ENCODE measurements around the gene UBR4. TPM values are rescaled to one million over a fixed set of nuclear protein-coding genes. Genes with fewer than 3 reads are reported as not detected.

UBR4 gene
- total and polyA plus RNA-seq, 10 of the 15 experiments (the other 5 are each of a cell fraction or from before 2014, with no cell fraction given): 34.2 to 124 (median 56.2) TPM

DNA sequence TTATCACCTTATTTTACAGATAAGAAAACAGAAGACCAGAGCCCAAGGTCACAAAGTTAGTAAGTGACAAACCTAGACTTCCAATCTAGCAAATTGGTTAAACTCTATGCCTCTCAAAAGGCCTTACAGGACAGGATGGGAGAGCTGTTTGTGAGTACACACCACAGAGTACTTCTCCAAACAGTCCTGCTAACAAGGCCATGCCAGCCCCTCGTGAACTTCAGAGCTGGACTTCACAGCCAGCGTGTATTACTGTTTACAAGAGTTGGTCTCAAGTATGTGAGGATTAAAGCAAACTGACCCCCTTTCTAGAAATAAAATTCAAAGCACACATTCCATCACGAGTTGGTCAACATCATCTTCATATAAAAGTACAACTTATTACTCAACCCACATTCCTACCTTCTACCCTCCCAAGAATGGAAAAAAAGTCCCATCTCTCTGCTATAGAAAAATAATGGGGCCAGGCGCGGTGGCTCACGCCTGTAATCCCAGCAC, 19.8 kb upstream of the UBR4 start:
- H3K4me2 ChIP-seq (ENCODE audit: control insufficient read depth, insufficient read depth): no peak overlapping the region
- in situ Hi-C loops (cut with MboI): no loop called here
- no peak overlapping the region for H3K4me3 ChIP-seq
- no peaks in the 10 kb centered on the region for H3K27me3 ChIP-seq (replicated peaks in 1 of 2; ENCODE audit: control insufficient read depth in 2 of 2, insufficient read depth in 2 of 2, low read length in 1 of 2)
- no peaks in the 10 kb centered on the region for H3K4me1 ChIP-seq (ENCODE audit: control insufficient read depth, insufficient read depth, low read length)
- no peak overlapping the region for H3K9ac ChIP-seq (ENCODE audit: control insufficient read depth, insufficient read depth, low read length)
- H3K9me3 ChIP-seq (replicated peaks; ENCODE audit: control insufficient read depth, insufficient read depth, low read length): no peaks in the 10 kb centered on the region
- H3K79me2 ChIP-seq (ENCODE audit: control insufficient read depth, insufficient read depth, low read length): no peaks in the 10 kb centered on the region
- ChIA-PET SMC1A (ENCODE audit: uncharacterized antibody, unreplicated experiment) (no interaction called here), RAD21 (ENCODE audit: unreplicated experiment) (no interaction called here), CTCF (no interaction called here), POLR2A (interaction anchor here (0.5 kb wide), 1 partner anchor 369 kb away, joined by 3 read pairs; no protein-coding TSS in a partner anchor)
- DNase-seq (ENCODE audit: low read depth, low spot score) (no peak), FAIRE-seq (no peak), ATAC-seq (no peak)
- WGBS (ENCODE audit: insufficient coverage, insufficient replicate concordance, low lambda C conversion rate, missing lambda C conversion rate): 95% methylated on average over 6 of the region's 6 CpGs
- no peak overlapping the region for H2AFZ ChIP-seq (ENCODE audit: control insufficient read depth, low read depth, low read length)
- no TSS peak for BruUV-seq (replicated peaks)
- TF ChIP-seq ZNF622 (IDR thresholded peaks at IDR 0.05) (no peak), NFYA (IDR thresholded peaks at IDR 0.05; ENCODE audit: borderline replicate concordance, low read depth, low read length) (no peak), PRDM15 (CRISPR knock-in tag; IDR thresholded peaks at IDR 0.05) (no peak), RCOR1 (conservative IDR thresholded peaks at IDR 0.05; ENCODE audit: low read depth, low read length) (no peak), RFX5 (IDR thresholded peaks at IDR 0.05; ENCODE audit: low read depth, low read length) (no peak), SUZ12 (IDR thresholded peaks at IDR 0.05; ENCODE audit: unreplicated experiment) (no peak), SREBF1 (IDR thresholded peaks at IDR 0.05; ENCODE audit: low read length) (no peak), ATF7 (IDR thresholded peaks at IDR 0.05; ENCODE audit: low read depth) (no peak), BCL11A (IDR thresholded peaks at IDR 0.05; ENCODE audit: low read depth, low read length) (no peak), BACH1 (IDR thresholded peaks at IDR 0.05; ENCODE audit: borderline replicate concordance) (no peak), STAT3 (IDR thresholded peaks at IDR 0.05; ENCODE audit: low read depth, low read length) (no peak), SPI1 (IDR thresholded peaks at IDR 0.05; ENCODE audit: borderline replicate concordance, insufficient read depth, low read depth, low read length) (no peak)
- peaks cover 18 to 35% of the 10 kb centered on the region in 2 experiments for H3K36me3 ChIP-seq (ENCODE audit: control insufficient read depth in 2 of 2, insufficient read depth in 2 of 2, low read length in 1 of 2)
- H4K20me1 ChIP-seq (ENCODE audit: control insufficient read depth, insufficient read depth): no peaks in the 10 kb centered on the region
- H3K27ac ChIP-seq (ENCODE audit: control insufficient read depth, insufficient read depth): no peak overlapping the region
- intact Hi-C loops (cut with micrococcal nuclease; ENCODE audit: unreplicated experiment): no loop called here

Measured in GM12878 (cell line).